ENCODE results near the gene ANKRD44. TPM values are rescaled to one million over a fixed set of nuclear protein-coding genes. Genes with fewer than 3 reads are reported as not detected.

ANKRD44 gene
- total RNA-seq, 4 donors from 2014 or later = 22.8 to 69.1 (median 37.5) TPM

GRCh38 chr2:197170208-197170607 is 140.4 kb downstream of the ANKRD44 start:
- TF ChIP-seq, protein P1, sequence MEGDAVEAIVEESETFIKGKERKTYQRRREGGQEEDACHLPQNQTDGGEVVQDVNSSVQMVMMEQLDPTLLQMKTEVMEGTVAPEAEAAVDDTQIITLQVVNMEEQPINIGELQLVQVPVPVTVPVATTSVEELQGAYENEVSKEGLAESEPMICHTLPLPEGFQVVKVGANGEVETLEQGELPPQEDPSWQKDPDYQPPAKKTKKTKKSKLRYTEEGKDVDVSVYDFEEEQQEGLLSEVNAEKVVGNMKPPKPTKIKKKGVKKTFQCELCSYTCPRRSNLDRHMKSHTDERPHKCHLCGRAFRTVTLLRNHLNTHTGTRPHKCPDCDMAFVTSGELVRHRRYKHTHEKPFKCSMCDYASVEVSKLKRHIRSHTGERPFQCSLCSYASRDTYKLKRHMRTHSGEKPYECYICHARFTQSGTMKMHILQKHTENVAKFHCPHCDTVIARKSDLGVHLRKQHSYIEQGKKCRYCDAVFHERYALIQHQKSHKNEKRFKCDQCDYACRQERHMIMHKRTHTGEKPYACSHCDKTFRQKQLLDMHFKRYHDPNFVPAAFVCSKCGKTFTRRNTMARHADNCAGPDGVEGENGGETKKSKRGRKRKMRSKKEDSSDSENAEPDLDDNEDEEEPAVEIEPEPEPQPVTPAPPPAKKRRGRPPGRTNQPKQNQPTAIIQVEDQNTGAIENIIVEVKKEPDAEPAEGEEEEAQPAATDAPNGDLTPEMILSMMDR (IDR thresholded peaks at IDR 0.05; ENCODE audit: low read depth) = no peak

DNA sequence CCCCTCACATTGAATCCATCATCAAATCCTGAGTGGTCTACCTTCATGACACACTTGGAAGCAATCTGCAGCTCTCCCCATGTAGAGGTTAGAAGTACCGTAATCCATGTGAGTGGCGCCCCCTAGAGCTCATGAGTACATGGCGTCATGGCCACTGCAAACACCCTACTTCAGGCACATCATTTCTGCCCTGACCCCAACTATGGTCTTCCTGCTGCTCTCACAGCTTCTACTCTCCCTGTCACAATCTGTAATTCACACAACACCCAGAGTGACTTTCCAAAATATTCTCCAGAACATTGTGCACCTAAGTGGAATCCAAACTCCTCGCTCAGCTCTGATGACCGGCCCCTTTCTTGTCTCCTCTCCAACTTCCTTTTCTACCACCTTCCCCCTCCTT is 141.9 kb downstream of the ANKRD44 start:
- TF ChIP-seq, protein P1 (IDR thresholded peaks at IDR 0.05; ENCODE audit: low read depth) = no peak

GRCh38 chr2:197167608-197168314 is 142.8 kb downstream of the ANKRD44 start:
- TF ChIP-seq, protein P1 (IDR thresholded peaks at IDR 0.05; ENCODE audit: low read depth) = no peak

GRCh38 chr2:197165020-197165419 is 145.6 kb downstream of the ANKRD44 start:
- TF ChIP-seq, protein P1 (IDR thresholded peaks at IDR 0.05; ENCODE audit: low read depth) = no peak

DNA sequence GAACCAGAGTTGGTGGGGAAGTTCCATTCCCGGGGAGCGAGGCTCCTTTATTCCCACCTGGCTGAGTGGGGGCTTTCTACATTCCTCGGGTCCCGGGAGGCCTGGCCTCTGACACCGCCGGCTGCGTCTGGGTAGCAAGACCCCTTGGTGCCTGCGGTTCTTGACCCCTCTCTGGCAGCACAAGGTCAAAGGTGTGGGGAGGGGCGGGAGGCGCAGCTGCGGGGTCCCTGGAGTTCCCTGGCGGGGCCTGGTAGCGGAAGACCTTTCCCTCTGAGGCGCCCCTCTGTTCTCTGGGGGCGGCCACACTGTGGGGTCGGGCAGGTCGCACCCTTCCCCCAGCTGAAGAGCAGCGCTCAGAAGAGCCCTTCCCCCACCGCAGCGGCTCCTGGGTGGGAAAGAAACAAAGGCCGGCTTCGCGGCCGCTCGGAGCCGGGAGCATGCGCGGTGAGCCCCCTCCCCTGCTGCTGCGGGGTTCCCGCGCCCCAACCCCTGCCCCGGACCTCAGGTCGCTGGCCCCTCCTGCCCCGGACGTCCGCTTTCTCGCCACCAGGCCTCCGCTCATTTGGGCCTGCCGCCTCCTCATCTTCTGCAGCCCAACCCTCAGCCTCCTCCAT is 146.3 kb downstream of the ANKRD44 start:
- TF ChIP-seq, protein P1 (IDR thresholded peaks at IDR 0.05; ENCODE audit: low read depth) = no peak

GRCh38 chr2:197163712-197164140 is 146.9 kb downstream of the ANKRD44 start:
- TF ChIP-seq, protein P1 (IDR thresholded peaks at IDR 0.05; ENCODE audit: low read depth) = no peak

- TF ChIP-seq, protein P1 (IDR thresholded peaks at IDR 0.05; ENCODE audit: low read depth) = no peak
Observed at GRCh38 chr2:197161774-197162173, 148.8 kb downstream of the ANKRD44 start.
